Glutamatergic neuron (in vitro differentiated cells): Measurements from ENCODE around the gene PCGF6. TPM values are rescaled to one million over a fixed set of nuclear protein-coding genes. Genes with fewer than 3 reads are reported as not detected.

Experiments used
- DNase-seq: peaks from one replicate; pipeline ENCODE4 v3.0.0; 2022
- H3K27ac Mint-ChIP-seq: one replicate; pipeline ENCODE4 v1.8.0; 2020; ENCODE audit warnings: mild to moderate bottlenecking, mixed read lengths, inconsistent platforms; ENCODE audit not compliant: unreplicated experiment
- H3K27me3 Mint-ChIP-seq: one replicate; pipeline ENCODE4 v1.8.0; 2020; ENCODE audit warnings: mild to moderate bottlenecking, moderate library complexity, mixed read lengths, inconsistent platforms; ENCODE audit not compliant: unreplicated experiment
- H3K36me3 Mint-ChIP-seq: one replicate; pipeline ENCODE4 v1.8.0; 2020; ENCODE audit warnings: mild to moderate bottlenecking, mixed read lengths, inconsistent platforms; ENCODE audit not compliant: unreplicated experiment
- H3K4me1 Mint-ChIP-seq: one replicate; pipeline ENCODE4 v1.8.0; 2020; ENCODE audit warnings: mild to moderate bottlenecking, low read depth, mixed read lengths, inconsistent platforms; ENCODE audit not compliant: unreplicated experiment
- H3K4me3 Mint-ChIP-seq: one replicate; pipeline ENCODE4 v1.8.0; 2020; ENCODE audit warnings: mild to moderate bottlenecking, mixed read lengths, inconsistent platforms; ENCODE audit not compliant: unreplicated experiment
- H3K9me3 Mint-ChIP-seq: one replicate; pipeline ENCODE4 v1.8.0; 2020; ENCODE audit warnings: mild to moderate bottlenecking, moderate library complexity, mixed read lengths, inconsistent platforms; ENCODE audit not compliant: unreplicated experiment
- CTCF ChIP-seq: fragments of 200-600 bp; sonication (generic); IDR thresholded peaks from one replicate; pipeline ENCODE4 v1.5.0; 2021; ENCODE audit not compliant: partially characterized antibody, unreplicated experiment
- total RNA-seq: library from RNA; stranded (reverse); fragmentation: NEBNext Ultra II Directional; extraction: Animal tissue kit (Norgen Biotek cat#: 25700); gene quantifications from one replicate; pipeline ENCODE4 v1.2.1, GENCODE V29; 2021; ENCODE audit not compliant: unreplicated experiment

The PCGF6 gene
- total RNA-seq, 1 donor from 2014 or later: 7.4 TPM

- H3K27me3 Mint-ChIP-seq: peaks cover 33% of the 10 kb centered on the region
- peak overlapping the region; percentile 100 for H3K27ac Mint-ChIP-seq
- peaks cover 28% of the 10 kb centered on the region for H3K4me1 Mint-ChIP-seq
- H3K36me3 Mint-ChIP-seq: peaks cover 23% of the 10 kb centered on the region
- H3K9me3 Mint-ChIP-seq: peaks cover 38% of the 10 kb centered on the region
- peak overlapping the region; percentile 100 for H3K4me3 Mint-ChIP-seq
- TF ChIP-seq CTCF: no peak
- DNase-seq: no peak
Measured at GRCh38 chr10:103280506-103280905, 70.4 kb downstream of the PCGF6 start.

DNA sequence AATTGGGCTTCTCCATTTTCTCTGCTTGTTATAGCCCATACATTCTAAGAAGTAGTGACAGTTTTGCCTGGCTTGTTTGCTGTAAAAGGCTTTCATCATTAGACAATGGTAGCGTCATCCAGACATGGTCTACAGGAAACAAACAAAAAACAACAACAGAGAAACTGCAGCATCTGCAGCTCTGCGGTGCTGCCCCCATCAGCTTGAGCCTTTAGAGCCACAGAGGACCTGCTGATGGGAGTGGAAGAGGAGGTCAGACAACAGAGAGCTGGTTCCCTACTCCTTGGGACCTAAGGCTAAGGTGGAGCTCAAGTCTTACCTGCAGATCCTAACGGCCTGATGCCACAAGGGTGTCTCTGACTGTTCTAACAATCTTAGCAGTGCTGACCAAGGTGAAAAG, 70.9 kb downstream of the PCGF6 start:
- peak; percentile 27 for DNase-seq
- Mint-ChIP-seq H3K4me1 (peaks cover 29% of the 10 kb centered on the region), H3K36me3 (peaks cover 23% of the 10 kb centered on the region), H3K4me3 (peak overlapping the region; percentile 100), H3K27ac (peak overlapping the region; percentile 100), H3K27me3 (peaks cover 36% of the 10 kb centered on the region), H3K9me3 (peaks cover 40% of the 10 kb centered on the region)
- TF ChIP-seq CTCF: no peak

DNA sequence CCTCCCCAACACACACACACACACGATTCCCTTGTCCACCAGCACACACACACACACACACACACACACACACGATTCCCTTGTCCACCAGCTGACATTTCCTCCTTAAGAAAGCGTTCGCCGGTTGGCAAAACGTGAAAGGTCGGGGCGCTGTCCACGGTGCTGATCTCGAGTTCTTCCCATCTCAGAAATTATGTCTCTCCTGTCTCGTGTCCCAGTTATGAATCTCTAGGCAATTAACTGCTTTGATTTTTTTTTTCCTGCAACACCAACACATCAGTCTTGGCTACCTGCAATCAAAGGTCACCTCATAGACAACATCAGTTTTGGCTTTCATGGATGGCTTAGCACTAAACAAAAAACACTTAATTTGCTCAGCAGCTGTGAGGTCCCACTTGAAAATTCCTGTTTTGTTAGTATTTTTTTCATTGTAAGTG, 72.1 kb downstream of the PCGF6 start:
- TF ChIP-seq CTCF: no peak
- Mint-ChIP-seq H3K4me1 (peaks cover 29% of the 10 kb centered on the region), H3K27me3 (peaks cover 36% of the 10 kb centered on the region), H3K27ac (peak overlapping the region; percentile 97), H3K4me3 (peak overlapping the region; percentile 100), H3K36me3 (peaks cover 23% of the 10 kb centered on the region), H3K9me3 (peaks cover 40% of the 10 kb centered on the region)
- DNase-seq: peak; percentile 24

DNA sequence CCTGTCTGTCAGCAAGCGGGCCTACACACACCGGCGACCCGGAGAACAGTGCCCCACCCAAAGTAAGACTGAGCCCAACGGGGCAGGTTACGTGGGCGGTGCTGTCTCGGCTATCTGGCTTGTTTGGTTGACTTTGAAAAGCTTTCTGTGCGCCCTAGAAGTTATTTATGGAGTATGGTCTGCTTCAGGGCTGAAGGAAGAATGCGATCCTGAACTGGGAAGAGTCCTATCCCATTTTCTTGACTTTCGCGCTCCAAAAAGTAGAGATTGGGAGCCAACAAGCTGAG, 72.5 kb downstream of the PCGF6 start:
- Mint-ChIP-seq H3K27me3 (peaks cover 36% of the 10 kb centered on the region), H3K9me3 (peaks cover 40% of the 10 kb centered on the region), H3K36me3 (peaks cover 23% of the 10 kb centered on the region), H3K27ac (peak overlapping the region; percentile 97), H3K4me1 (peaks cover 29% of the 10 kb centered on the region), H3K4me3 (peak overlapping the region; percentile 100)
- TF ChIP-seq CTCF: no peak
- peak; percentile 17 for DNase-seq

DNA sequence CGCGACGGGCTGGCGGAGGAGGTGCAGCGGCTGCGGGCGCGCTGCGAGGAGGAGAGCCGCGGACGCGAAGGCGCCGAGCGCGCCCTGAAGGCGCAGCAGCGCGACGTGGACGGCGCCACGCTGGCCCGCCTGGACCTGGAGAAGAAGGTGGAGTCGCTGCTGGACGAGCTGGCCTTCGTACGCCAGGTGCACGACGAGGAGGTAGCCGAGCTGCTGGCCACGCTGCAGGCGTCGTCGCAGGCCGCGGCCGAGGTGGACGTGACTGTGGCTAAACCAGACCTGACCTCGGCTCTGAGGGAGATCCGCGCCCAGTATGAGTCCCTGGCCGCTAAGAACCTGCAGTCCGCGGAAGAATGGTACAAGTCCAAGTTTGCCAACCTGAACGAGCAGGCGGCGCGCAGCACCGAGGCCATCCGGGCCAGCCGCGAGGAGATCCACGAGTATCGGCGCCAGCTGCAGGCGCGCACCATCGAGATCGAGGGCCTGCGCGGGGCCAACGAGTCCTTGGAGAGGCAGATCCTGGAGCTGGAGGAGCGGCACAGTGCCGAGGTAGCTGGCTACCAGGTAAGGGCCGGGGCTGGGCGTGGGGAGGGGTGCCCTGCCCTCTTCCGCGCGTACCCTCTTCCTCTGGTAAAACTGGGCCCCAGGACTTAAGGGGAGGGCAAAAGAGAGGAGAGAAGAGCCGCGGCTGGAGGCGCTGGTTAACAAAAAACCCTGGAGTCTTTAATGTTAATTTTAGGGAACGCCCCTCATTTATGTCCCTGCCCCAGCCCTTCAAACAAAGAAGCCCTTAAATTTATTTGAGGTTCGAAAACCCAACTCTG, 73.0 kb downstream of the PCGF6 start:
- Mint-ChIP-seq H3K27me3 (peaks cover 33% of the 10 kb centered on the region), H3K36me3 (peaks cover 23% of the 10 kb centered on the region)

More for the DNA sequence above, 73.0 kb downstream of the PCGF6 start:
- TF ChIP-seq CTCF: no peak
- Mint-ChIP-seq H3K27ac (peak overlapping the region; percentile 97), H3K4me1 (peaks cover 25% of the 10 kb centered on the region), H3K9me3 (peaks cover 38% of the 10 kb centered on the region), H3K4me3 (peak overlapping the region; percentile 100)
- peak; percentile 47 for DNase-seq
